Caco-2 (cell line): Measurements from ENCODE around the gene PRR5. TPM values are rescaled to one million over a fixed set of nuclear protein-coding genes. Genes with fewer than 3 reads are reported as not detected.
"Not testable (repeated sequence)": the region's sequence is repeated elsewhere in the genome, so short reads cannot be mapped to it uniquely, and the experiment has no call there.

Source experiments
- BruUV-seq: library from RNA; stranded (reverse); fragments of 400-500 nt; replicated peaks from 2 replicates; lab custom pipeline; 2021; lab: Mats Ljungman, UMichigan
- CTCF ChIA-PET: fragments of 300-600 bp; sonication (Branson Sonifier 250); formaldehyde crosslinking; loops from one replicate; lab custom pipeline; 2022; ENCODE audit warnings: antibody characterized with exemption; lab: Charles Lee
- POLR2A ChIA-PET: fragments of 300-600 bp; sonication (Branson Sonifier 250); formaldehyde crosslinking; loops from one replicate; lab custom pipeline; 2022; ENCODE audit warnings: antibody characterized with exemption; lab: Charles Lee
- DNase-seq, 2 experiments: peaks; one replicate each; pipeline versions ENCODE4 v3.0.0 to v3.0.0-alpha.2; 2020 to 2022
- H3K27me3 ChIP-seq: replicated peaks from 2 replicates; pipeline ENCODE4 v1.6.0; 2011; ENCODE audit warnings: low read length; ENCODE audit not compliant: control insufficient read depth, insufficient read depth
- H3K36me3 ChIP-seq: 2 replicates; pipeline ENCODE4 v1.5.1; 2011; ENCODE audit warnings: low read length; ENCODE audit not compliant: control insufficient read depth, insufficient read depth
- H3K4me1 ChIP-seq: fragments of 250-450 bp; sonication (Bioruptor Pico); 2 replicates; pipeline ENCODE4 v1.5.1; 2020; ENCODE audit warnings: mild to moderate bottlenecking
- H3K4me3 ChIP-seq: 2 replicates; pipeline ENCODE4 v1.5.1; 2011; ENCODE audit warnings: low read depth, mild to moderate bottlenecking, control low read depth, low read length
- H3K9me3 ChIP-seq: fragments of 250-450 bp; sonication (Bioruptor Pico); 2 replicates; pipeline ENCODE4 v1.5.1; 2020; ENCODE audit warnings: mild to moderate bottlenecking, moderate library complexity
- H3K27ac Mint-ChIP-seq: one replicate; pipeline ENCODE4 v1.8.0; 2022; ENCODE audit warnings: mixed read lengths; ENCODE audit not compliant: unreplicated experiment
- H3K27me3 Mint-ChIP-seq: one replicate; pipeline ENCODE4 v1.8.0; 2022; ENCODE audit warnings: mixed read lengths; ENCODE audit not compliant: insufficient read depth, unreplicated experiment
- H3K36me3 Mint-ChIP-seq: one replicate; pipeline ENCODE4 v1.8.0; 2022; ENCODE audit warnings: mild to moderate bottlenecking, mixed read lengths; ENCODE audit not compliant: insufficient read depth, unreplicated experiment
- H3K4me1 Mint-ChIP-seq: one replicate; pipeline ENCODE4 v1.8.0; 2022; ENCODE audit warnings: low read depth, mixed read lengths; ENCODE audit not compliant: unreplicated experiment
- H3K4me3 Mint-ChIP-seq: one replicate; pipeline ENCODE4 v1.8.0; 2022; ENCODE audit warnings: mild to moderate bottlenecking, moderate library complexity, mixed read lengths; ENCODE audit not compliant: unreplicated experiment
- H3K9me3 Mint-ChIP-seq: one replicate; pipeline ENCODE4 v1.8.0; 2022; ENCODE audit warnings: mixed read lengths; ENCODE audit not compliant: unreplicated experiment
- intact Hi-C: fragments of 100-400 bp; cut with micrococcal nuclease; formaldehyde crosslinking; loops from one replicate; pipeline ENCODE4 v1.10.0; 2022; ENCODE audit not compliant: unreplicated experiment
- total RNA-seq: library from RNA; stranded (reverse); gene quantifications from 2 replicates; pipeline ENCODE4 v1.2.3, GENCODE V29; 2022
- TF ChIP-seq, protein P1 (sequence below), 2 experiments: fragments of 200-600 bp in 1 of 2; IDR thresholded peaks; 1 replicate in 1 of 2; 2 replicates in 1 of 2; pipeline versions ENCODE4 v1.5.1 to v1.8.0; 2011 to 2022; ENCODE audit warnings: antibody characterized with exemption in 1 of 2, control low read depth in 1 of 2, inconsistent platforms in 1 of 2, low read depth in 1 of 2, low read length in 1 of 2, mild to moderate bottlenecking in 1 of 2, moderate library complexity in 1 of 2; ENCODE audit not compliant: insufficient read depth in 1 of 2, severe bottlenecking in 1 of 2, unreplicated experiment in 1 of 2

Gene PRR5
- total RNA-seq, 1 experiment from 2014 or later = 82.8 TPM

DNA sequence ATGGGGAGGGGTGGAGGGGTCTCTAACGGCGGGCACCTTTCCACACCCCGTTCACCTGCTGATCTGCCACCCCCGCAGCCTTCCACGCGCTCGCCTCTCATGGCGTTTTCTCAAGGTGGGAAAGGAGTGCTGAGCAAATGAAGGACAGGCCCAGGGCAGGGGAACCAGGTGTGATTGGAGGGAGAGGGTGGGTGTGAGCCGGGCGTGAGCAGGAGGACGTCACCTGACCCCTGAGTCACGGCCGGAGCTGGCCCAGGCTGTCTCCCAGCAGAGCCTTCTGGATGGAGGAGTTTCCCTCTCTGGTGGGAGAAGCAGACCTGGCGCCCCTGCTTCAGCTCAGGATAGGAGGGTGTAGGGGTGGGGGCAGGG lies 36.3 kb downstream of the PRR5 start:
- ChIA-PET CTCF (interaction anchor here (0.6 to 0.9 kb wide), 2 partner anchors 82 to 313 kb away, joined by 3 to 4 read pairs; no protein-coding TSS in a partner anchor), POLR2A (interaction anchor here (1.0 kb wide), 2 partner anchors 15 to 53 kb away, joined by 3 read pairs; no protein-coding TSS in a partner anchor)
- no peaks in the 10 kb centered on the region for H3K9me3 Mint-ChIP-seq
- H3K27me3 Mint-ChIP-seq = no peaks in the 10 kb centered on the region
- no peaks in the 10 kb centered on the region for H3K36me3 ChIP-seq
- H3K9me3 ChIP-seq = no peaks in the 10 kb centered on the region
- peaks cover 94% of the 10 kb centered on the region for H3K36me3 Mint-ChIP-seq
- H3K4me1 ChIP-seq = peaks cover 90% of the 10 kb centered on the region
- H3K4me1 Mint-ChIP-seq = peaks cover 33% of the 10 kb centered on the region
- TF ChIP-seq, protein P1, sequence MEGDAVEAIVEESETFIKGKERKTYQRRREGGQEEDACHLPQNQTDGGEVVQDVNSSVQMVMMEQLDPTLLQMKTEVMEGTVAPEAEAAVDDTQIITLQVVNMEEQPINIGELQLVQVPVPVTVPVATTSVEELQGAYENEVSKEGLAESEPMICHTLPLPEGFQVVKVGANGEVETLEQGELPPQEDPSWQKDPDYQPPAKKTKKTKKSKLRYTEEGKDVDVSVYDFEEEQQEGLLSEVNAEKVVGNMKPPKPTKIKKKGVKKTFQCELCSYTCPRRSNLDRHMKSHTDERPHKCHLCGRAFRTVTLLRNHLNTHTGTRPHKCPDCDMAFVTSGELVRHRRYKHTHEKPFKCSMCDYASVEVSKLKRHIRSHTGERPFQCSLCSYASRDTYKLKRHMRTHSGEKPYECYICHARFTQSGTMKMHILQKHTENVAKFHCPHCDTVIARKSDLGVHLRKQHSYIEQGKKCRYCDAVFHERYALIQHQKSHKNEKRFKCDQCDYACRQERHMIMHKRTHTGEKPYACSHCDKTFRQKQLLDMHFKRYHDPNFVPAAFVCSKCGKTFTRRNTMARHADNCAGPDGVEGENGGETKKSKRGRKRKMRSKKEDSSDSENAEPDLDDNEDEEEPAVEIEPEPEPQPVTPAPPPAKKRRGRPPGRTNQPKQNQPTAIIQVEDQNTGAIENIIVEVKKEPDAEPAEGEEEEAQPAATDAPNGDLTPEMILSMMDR (IDR thresholded peaks at IDR 0.05; ENCODE audit: insufficient read depth in 1 of 2, low read depth in 1 of 2, low read length in 1 of 2, severe bottlenecking in 1 of 2, unreplicated experiment in 1 of 2) = no peak
- intact Hi-C loops = loop anchor here (2.0 to 5.0 kb wide), 2 partner anchors 36 to 51 kb away; partner anchors contain the start of gene PRR5
- no peaks in the 10 kb centered on the region for H3K27me3 ChIP-seq
- BruUV-seq = no TSS peak
- DNase-seq = peak; percentile 72 to 82
- no peak overlapping the region for H3K4me3 ChIP-seq
- peak overlapping the region; percentile 63 for H3K4me3 Mint-ChIP-seq
- H3K27ac Mint-ChIP-seq = peak overlapping the region; percentile 95

DNA sequence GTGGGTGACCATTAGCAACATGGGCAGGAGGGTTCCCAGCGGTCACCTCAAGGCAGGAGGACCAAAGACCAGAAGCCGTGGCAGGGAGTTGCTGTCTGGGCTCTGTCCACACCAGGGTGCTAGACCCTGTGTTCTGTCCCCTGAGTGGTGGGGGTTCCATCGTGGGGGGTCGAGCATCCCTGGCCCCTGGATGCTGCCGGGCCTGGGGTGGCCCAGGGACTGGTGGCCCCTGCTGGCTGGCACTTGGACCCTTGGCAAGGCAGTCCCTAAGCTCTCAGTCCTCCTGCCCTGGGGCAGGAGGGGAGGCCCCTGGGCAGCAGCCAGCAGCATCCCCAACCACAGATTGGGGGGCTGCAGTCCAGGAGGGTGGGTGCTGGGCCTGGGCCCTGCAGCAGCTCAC lies 37.0 kb downstream of the PRR5 start:
- Histone ChIP-seq H3K36me3 (no peaks in the 10 kb centered on the region), H3K4me1 (peaks cover 89% of the 10 kb centered on the region), H3K4me3 (no peak overlapping the region), H3K9me3 (no peaks in the 10 kb centered on the region), H3K27me3 (no peaks in the 10 kb centered on the region)
- H3K9me3 Mint-ChIP-seq = no peaks in the 10 kb centered on the region
- no peaks in the 10 kb centered on the region for H3K27me3 Mint-ChIP-seq
- peaks cover 40% of the 10 kb centered on the region for H3K4me1 Mint-ChIP-seq
- intact Hi-C loops = loop anchor here (2.0 to 5.0 kb wide), 2 partner anchors 36 to 52 kb away; partner anchors contain the start of gene PRR5
- no TSS peak for BruUV-seq
- peak overlapping the region; percentile 63 for H3K4me3 Mint-ChIP-seq
- peaks cover 94% of the 10 kb centered on the region for H3K36me3 Mint-ChIP-seq
- DNase-seq = no peak
- POLR2A ChIA-PET = no interaction called here
- H3K27ac Mint-ChIP-seq = peak overlapping the region; percentile 95
- CTCF ChIA-PET = interaction anchor here (0.9 kb wide), 1 partner anchor 82 kb away, joined by 3 read pairs; no protein-coding TSS in a partner anchor
- TF ChIP-seq, protein P1 (IDR thresholded peaks at IDR 0.05; ENCODE audit: insufficient read depth in 1 of 2, low read depth in 1 of 2, low read length in 1 of 2, severe bottlenecking in 1 of 2, unreplicated experiment in 1 of 2) = no peak

DNA sequence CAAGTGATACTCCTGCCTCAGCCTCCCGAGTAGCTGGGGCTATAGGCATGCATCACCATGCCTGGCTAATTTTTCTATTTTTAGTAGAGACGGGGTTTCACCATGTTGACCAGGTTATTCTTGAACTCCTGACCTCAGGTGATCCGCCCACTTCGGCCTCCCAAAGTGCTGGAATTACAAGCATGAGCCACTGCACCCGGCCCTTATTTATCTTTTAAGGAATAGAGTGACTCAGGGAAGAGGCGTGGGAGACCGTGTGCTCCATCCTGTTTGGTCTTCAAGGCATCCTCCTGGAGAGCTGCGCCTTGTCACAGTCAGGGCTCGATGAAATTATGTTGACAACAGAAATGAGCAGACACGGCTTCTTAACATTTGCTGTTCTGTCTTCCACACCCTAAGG lies 37.7 kb downstream of the PRR5 start:
- H3K27me3 Mint-ChIP-seq, H3K9me3 ChIP-seq, H3K9me3 Mint-ChIP-seq, BruUV-seq, H3K36me3 ChIP-seq, H3K4me3 ChIP-seq, POLR2A ChIA-PET, H3K27me3 ChIP-seq, CTCF ChIA-PET: not testable (repeated sequence)
- H3K36me3 Mint-ChIP-seq = peaks cover 91% of the 10 kb centered on the region
- peaks cover 43% of the 10 kb centered on the region for H3K4me1 Mint-ChIP-seq
- peak overlapping the region; percentile 42 for H3K4me3 Mint-ChIP-seq
- peaks cover 89% of the 10 kb centered on the region for H3K4me1 ChIP-seq
- peak; percentile 74 to 86 for DNase-seq
- H3K27ac Mint-ChIP-seq = peak overlapping the region; percentile 88
- intact Hi-C loops = loop anchor here (2.0 to 5.0 kb wide), 2 partner anchors 37 to 52 kb away; partner anchors contain the start of gene PRR5
